ENCODE results near the gene FLAD1.

Gene FLAD1

DNA sequence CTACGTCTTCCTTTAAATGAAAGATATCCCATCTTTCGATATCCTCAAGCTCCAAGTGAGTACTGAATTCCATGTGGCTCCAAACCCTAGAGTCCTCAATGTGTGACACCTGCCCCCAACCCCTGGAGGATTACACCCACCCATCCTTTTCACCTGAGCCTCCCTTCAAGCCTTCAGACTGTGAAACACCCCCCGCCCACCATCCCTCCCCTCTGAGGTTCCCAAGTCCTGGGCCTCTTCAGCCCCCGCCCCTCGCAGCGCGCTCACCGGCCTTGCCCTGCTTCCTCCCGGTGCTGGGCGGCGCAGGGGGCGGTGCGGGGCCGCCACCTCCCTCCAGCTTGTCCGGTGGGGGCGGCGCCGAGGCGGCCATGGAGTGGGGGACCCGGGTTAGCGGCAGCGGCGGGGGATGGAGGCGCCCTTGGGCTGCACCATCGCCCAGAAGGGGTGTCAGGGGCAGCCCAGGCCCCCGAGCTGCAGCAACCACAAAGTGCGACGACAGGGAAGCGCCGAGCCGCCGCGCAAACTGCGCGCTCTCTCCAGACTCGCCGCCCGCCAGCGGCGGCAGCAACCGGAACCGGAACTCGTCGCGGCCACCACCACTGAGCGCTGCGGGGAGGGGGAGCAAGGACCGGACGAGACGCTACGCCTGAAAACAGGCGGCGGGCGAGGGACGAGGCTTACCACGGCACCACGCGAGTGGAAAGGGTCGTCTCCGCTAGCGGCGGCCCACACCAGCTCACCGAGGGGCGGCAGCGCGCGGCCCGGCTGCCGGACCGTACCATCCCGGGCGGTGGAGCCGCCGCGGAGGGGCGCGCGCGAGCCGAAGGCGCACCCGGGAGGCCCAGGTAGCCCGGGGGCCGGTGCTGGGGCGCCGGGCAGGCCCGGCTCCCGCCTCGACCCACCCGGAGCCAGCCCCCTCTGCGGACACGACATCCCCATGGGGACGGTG, 21.7 kb upstream of the FLAD1 start, which contains the start of gene PYGO2:
Gene PYGO2, minus strand, starts transcription at position 576 of the 949 bp plus-strand sequence. Its CDS starts 206 bp downstream, at position 370.
- Histone ChIP-seq H3K4me3 (ENCODE audit: low read depth, low read length) (peak within 1 kb of the TSS; percentile 82), H3K27ac (ENCODE audit: low read depth, low read length) (peak within 1 kb of the TSS; percentile 94), H3K9ac (ENCODE audit: low read length) (peak within 1 kb of the TSS; percentile 95), H3K9me3 (ENCODE audit: control insufficient read depth, insufficient read depth, low read depth, low read length) (no peaks in the 10 kb centered on the region), H3K27me3 (ENCODE audit: control insufficient read depth, insufficient read depth, low read length) (no peaks in the 10 kb centered on the region), H3K36me3 (ENCODE audit: control insufficient read depth, insufficient read depth, low read length) (peaks cover 49% of the 10 kb centered on the region), H3K4me1 (ENCODE audit: control insufficient read depth, insufficient read depth, low read length) (peaks cover 20% of the 10 kb centered on the region)

DNA sequence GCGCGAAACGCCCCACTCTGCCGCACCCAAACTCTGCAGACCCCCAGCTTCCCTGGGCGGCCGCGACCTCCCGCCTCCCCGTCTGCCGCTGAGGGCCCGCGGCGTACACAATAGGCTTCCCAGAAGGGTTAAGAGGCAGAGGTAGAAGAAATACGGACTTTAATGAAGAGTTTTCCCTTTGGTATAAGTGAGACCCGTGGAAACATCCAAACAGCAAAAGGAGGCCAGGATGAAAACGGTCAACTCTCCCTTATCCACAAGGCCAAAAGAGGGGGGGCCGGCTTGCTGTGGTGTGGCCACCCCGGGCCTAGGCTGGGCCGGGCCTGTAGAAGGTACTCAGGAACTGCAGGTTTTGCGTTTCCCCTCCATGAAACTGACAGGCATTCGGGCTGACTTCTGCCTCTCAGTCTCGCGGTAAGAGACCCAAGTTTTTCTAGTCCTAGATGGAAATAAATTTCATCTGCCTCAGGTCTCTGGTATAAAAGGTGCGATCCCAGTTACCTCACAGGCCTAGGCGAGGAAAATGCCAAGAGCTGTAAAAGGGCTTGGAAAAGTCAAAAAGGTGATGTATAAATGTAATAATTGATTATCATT, 20.9 kb upstream of the FLAD1 start:
- Histone ChIP-seq H3K4me3 (ENCODE audit: low read depth, low read length) (peak overlapping the region; percentile 82), H3K4me1 (ENCODE audit: control insufficient read depth, insufficient read depth, low read length) (peaks cover 13% of the 10 kb centered on the region), H3K27ac (ENCODE audit: low read depth, low read length) (peak overlapping the region; percentile 94), H3K36me3 (ENCODE audit: control insufficient read depth, insufficient read depth, low read length) (peaks cover 57% of the 10 kb centered on the region), H3K9me3 (ENCODE audit: control insufficient read depth, insufficient read depth, low read depth, low read length) (no peaks in the 10 kb centered on the region), H3K27me3 (ENCODE audit: control insufficient read depth, insufficient read depth, low read length) (no peaks in the 10 kb centered on the region), H3K9ac (ENCODE audit: low read length) (peak overlapping the region; percentile 95)

DNA sequence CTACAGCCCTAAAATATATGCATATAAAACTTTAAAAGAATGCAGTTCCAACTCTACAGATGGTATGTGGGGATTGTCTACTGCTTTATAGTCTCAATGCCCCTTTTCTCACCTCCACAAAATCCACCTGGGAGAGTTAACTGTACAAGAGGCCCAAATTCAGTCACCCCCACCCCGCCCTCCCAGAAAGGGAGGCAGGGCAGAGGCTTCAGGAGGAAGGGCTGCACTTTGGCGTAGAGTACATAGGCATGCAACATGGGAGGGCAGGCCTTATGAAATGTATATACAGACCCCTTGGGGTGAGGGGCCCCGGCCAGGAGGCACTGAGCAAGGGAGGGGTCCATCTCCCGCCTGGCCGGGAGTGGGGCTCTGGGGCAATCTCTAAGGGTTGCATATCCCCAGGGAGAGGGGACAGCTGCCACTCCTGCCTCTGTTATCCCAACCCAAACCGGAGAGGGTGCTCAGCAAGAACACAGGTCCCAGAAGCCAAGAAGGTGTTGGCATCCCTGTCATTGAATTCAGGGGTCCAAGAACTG, 20.3 kb upstream of the FLAD1 start:
- H3K27ac ChIP-seq (ENCODE audit: low read depth, low read length): no peak overlapping the region
- H3K36me3 ChIP-seq (ENCODE audit: control insufficient read depth, insufficient read depth, low read length): peaks cover 63% of the 10 kb centered on the region
- peak overlapping the region; percentile 82; the same call in 1 of the 2 replicates for H3K4me3 ChIP-seq (ENCODE audit: low read depth, low read length)
- peaks cover 7% of the 10 kb centered on the region for H3K4me1 ChIP-seq (ENCODE audit: control insufficient read depth, insufficient read depth, low read length)
- H3K9me3 ChIP-seq (ENCODE audit: control insufficient read depth, insufficient read depth, low read depth, low read length): no peaks in the 10 kb centered on the region
- no peaks in the 10 kb centered on the region for H3K27me3 ChIP-seq (ENCODE audit: control insufficient read depth, insufficient read depth, low read length)
- H3K9ac ChIP-seq (ENCODE audit: low read length): no peak overlapping the region

DNA sequence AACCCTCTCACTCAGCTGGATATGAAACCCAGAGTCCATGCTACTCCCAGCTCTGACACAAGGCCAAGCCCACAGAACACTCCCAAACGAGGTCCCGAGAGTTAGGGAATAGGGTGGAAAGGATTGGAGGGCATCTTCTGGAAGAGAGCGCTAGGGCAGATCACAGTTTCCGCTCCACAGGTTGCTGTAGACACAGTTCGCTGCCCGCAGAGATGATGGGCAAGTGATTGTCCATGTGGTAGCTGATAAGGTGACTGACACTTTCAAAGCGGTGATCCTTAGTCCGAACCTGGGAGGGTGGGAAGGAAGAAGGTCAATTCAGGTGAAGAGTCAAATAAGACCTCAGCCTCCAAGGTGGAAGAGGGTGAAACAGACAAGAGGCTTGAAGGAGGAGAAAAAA, 19.5 kb upstream of the FLAD1 start:
- Histone ChIP-seq H3K4me1 (ENCODE audit: control insufficient read depth, insufficient read depth, low read length) (peaks cover 9% of the 10 kb centered on the region), H3K27me3 (ENCODE audit: control insufficient read depth, insufficient read depth, low read length) (no peaks in the 10 kb centered on the region), H3K4me3 (ENCODE audit: low read depth, low read length) (no peak overlapping the region), H3K9ac (ENCODE audit: low read length) (no peak overlapping the region), H3K27ac (ENCODE audit: low read depth, low read length) (no peak overlapping the region), H3K9me3 (ENCODE audit: control insufficient read depth, insufficient read depth, low read depth, low read length) (no peaks in the 10 kb centered on the region), H3K36me3 (ENCODE audit: control insufficient read depth, insufficient read depth, low read length) (peaks cover 69% of the 10 kb centered on the region)

DNA sequence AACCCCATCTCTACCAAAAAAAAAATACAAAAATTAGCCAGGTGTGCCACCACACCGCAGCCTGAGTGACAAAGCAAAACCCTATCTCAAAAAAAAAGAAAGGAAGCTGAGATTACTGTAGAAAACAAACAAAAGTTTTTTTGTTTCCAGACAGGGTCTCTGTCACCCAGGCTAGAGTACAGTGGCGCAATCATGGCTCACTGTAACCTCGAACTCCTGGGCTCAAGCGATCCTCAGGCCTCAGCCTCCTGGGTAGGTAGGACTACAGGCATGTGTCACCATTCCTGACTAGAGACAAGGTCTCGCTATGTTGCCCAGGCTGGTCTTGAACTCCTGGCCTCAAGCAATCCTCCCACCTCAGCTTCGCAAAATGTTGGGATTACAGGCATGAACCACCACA, 18.8 kb upstream of the FLAD1 start:
- no peaks in the 10 kb centered on the region for H3K9me3 ChIP-seq (ENCODE audit: control insufficient read depth, insufficient read depth, low read depth, low read length)
- peaks cover 63% of the 10 kb centered on the region for H3K36me3 ChIP-seq (ENCODE audit: control insufficient read depth, insufficient read depth, low read length)
- H3K4me3 ChIP-seq (ENCODE audit: low read depth, low read length): no peak overlapping the region
- H3K27me3 ChIP-seq (ENCODE audit: control insufficient read depth, insufficient read depth, low read length): no peaks in the 10 kb centered on the region
- H3K27ac ChIP-seq (ENCODE audit: low read depth, low read length): no peak overlapping the region
- H3K9ac ChIP-seq (ENCODE audit: low read length): no peak overlapping the region
- H3K4me1 ChIP-seq (ENCODE audit: control insufficient read depth, insufficient read depth, low read length): peaks cover 14% of the 10 kb centered on the region

DNA sequence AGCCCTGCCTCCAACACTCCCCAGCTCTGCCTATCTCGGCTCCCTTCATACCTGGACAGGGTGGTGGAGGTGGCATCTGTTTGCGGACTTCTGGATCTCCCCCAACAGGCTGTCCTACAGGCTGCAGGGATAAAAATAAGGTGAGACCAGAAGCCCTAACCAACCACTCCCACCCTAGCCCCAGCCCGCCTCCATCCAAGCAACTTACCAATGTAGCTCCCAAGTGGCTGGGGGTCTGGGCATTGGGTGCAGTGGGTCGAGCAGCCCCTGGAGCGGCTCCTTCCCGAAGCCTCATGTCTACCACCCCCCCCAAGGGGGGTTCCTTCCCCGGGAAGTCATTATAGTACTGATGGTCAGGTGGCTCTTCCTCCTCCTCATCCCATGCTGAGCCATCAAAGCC, 17.0 kb upstream of the FLAD1 start:
- H3K9ac ChIP-seq (ENCODE audit: low read length): no peak overlapping the region
- peaks cover 9% of the 10 kb centered on the region for H3K4me1 ChIP-seq (ENCODE audit: control insufficient read depth, insufficient read depth, low read length)
- no peak overlapping the region for H3K4me3 ChIP-seq (ENCODE audit: low read depth, low read length)
- no peak overlapping the region for H3K27ac ChIP-seq (ENCODE audit: low read depth, low read length)
- peaks cover 59% of the 10 kb centered on the region for H3K36me3 ChIP-seq (ENCODE audit: control insufficient read depth, insufficient read depth, low read length)
- no peaks in the 10 kb centered on the region for H3K9me3 ChIP-seq (ENCODE audit: control insufficient read depth, insufficient read depth, low read depth, low read length)
- H3K27me3 ChIP-seq (ENCODE audit: control insufficient read depth, insufficient read depth, low read length): no peaks in the 10 kb centered on the region

DNA sequence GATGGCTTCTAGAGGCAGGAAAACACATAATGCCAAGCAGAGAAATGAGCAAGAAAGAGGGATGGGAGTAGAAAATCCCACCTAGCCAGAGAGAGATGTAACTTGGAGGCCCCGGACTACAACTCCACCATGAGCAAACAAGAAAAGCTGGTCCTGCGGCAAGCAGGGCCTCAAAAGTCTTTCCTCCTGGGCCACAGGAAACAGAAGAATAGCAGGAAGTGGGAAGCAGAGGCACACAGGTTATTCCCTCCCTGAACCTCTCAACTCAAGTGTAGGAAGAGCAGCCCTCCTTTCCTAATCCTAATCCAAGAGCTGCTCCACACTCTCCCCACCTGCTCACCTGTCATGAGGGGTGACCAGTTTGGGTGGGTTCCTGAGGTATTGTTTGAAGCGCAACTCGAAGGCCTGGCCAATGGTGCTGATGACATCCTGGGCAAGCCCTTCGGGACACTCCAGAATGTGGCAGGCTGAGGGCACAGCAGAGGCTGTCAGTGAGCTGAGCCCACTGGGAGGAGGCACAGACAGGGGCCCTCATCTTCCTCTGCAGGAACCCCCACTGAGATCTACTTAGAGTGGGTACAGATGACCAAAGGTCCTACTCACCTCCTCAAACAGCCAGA, 15.7 kb upstream of the FLAD1 start:
- Histone ChIP-seq H3K36me3 (ENCODE audit: control insufficient read depth, insufficient read depth, low read length) (peaks cover 59% of the 10 kb centered on the region), H3K27ac (ENCODE audit: low read depth, low read length) (no peak overlapping the region), H3K4me3 (ENCODE audit: low read depth, low read length) (no peak overlapping the region), H3K4me1 (ENCODE audit: control insufficient read depth, insufficient read depth, low read length) (peaks cover 20% of the 10 kb centered on the region), H3K9me3 (ENCODE audit: control insufficient read depth, insufficient read depth, low read depth, low read length) (no peaks in the 10 kb centered on the region), H3K9ac (ENCODE audit: low read length) (no peak overlapping the region), H3K27me3 (ENCODE audit: control insufficient read depth, insufficient read depth, low read length) (no peaks in the 10 kb centered on the region)

DNA sequence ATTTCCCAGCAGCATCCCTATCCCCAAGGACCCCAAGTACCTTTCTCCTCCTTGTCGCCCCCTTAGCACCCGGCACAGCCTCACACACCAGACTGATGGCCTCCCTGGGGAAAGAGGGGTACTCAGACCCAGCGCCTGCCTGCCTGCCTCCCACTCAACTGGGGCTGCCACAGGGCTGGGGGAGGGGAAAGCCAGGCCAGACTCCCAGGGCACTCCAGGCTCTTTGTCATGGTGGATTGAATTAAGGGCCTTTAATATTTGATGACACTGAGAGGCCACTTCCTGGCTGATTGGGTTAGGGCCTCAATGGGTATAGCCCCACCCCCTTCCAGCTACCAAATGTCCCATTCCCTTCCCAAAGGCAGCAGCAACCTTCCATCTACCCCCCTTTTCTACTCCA, 14.4 kb upstream of the FLAD1 start:
- Histone ChIP-seq H3K9ac (ENCODE audit: low read length) (peak overlapping the region; percentile 90), H3K9me3 (ENCODE audit: control insufficient read depth, insufficient read depth, low read depth, low read length) (no peaks in the 10 kb centered on the region), H3K27me3 (ENCODE audit: control insufficient read depth, insufficient read depth, low read length) (no peaks in the 10 kb centered on the region), H3K4me3 (ENCODE audit: low read depth, low read length) (peak overlapping the region; percentile 65), H3K36me3 (ENCODE audit: control insufficient read depth, insufficient read depth, low read length) (peaks cover 50% of the 10 kb centered on the region), H3K4me1 (ENCODE audit: control insufficient read depth, insufficient read depth, low read length) (peaks cover 23% of the 10 kb centered on the region), H3K27ac (ENCODE audit: low read depth, low read length) (peak overlapping the region; percentile 18; the same call in 1 of the 2 replicates)

DNA sequence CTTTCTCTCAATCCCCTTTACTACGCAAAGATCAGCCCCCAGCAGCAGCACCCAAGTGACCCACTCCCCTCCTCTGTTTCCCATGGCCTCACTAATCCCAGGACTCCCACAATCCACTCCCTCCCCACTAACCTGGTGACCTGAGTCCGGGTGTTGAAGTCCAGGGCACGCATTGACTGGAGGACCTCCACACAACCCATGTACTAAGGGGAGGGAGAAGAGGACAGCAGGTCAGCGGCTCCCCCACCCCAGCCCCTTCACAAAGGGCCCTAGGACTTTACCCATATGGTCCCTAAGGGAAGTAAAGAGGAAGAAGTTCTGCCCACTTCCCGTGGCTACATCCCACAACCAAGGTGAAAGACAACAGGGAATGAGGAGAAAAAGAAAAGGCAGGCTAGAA, 13.9 kb upstream of the FLAD1 start:
- peaks cover 45% of the 10 kb centered on the region for H3K36me3 ChIP-seq (ENCODE audit: control insufficient read depth, insufficient read depth, low read length)
- H3K4me3 ChIP-seq (ENCODE audit: low read depth, low read length): peak overlapping the region; percentile 65
- H3K4me1 ChIP-seq (ENCODE audit: control insufficient read depth, insufficient read depth, low read length): peaks cover 23% of the 10 kb centered on the region
- H3K27me3 ChIP-seq (ENCODE audit: control insufficient read depth, insufficient read depth, low read length): no peaks in the 10 kb centered on the region
- H3K9ac ChIP-seq (ENCODE audit: low read length): peak overlapping the region; percentile 90
- H3K9me3 ChIP-seq (ENCODE audit: control insufficient read depth, insufficient read depth, low read depth, low read length): no peaks in the 10 kb centered on the region
- no peak overlapping the region for H3K27ac ChIP-seq (ENCODE audit: low read depth, low read length)

DNA sequence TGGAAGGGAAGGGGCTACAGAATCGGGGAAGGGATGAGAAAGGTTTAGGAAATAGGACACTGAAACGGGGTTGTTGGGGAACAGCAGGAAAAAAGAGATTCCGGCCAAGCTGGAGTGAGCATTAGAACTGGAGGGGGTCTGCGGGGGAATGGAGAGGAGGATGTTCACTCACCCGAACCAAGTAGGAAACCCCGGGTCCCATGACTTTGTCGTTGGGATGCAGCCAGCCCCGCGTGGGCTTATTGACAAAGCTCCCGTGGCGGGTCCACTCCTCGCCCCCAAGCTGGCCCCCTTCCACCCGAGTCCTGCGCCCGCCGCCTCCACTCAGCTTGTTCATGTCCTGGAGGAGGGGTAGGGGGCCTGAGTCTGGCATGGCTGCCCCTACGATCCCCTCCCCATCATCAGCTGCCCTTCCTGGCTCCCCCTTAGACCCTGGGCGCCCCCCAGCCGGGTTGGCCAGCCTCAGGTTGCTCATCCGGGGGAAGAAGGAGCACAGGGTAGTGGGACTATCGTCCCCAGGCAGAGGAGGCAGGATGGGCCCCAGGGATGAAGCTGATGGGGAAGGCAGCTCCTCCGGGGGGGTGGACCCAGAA, 13.2 kb upstream of the FLAD1 start:
- Histone ChIP-seq H3K27me3 (ENCODE audit: control insufficient read depth, insufficient read depth, low read length) (no peaks in the 10 kb centered on the region), H3K9ac (ENCODE audit: low read length) (peak overlapping the region; percentile 90), H3K9me3 (ENCODE audit: control insufficient read depth, insufficient read depth, low read depth, low read length) (no peaks in the 10 kb centered on the region), H3K36me3 (ENCODE audit: control insufficient read depth, insufficient read depth, low read length) (peaks cover 37% of the 10 kb centered on the region), H3K4me3 (ENCODE audit: low read depth, low read length) (peak overlapping the region; percentile 65), H3K4me1 (ENCODE audit: control insufficient read depth, insufficient read depth, low read length) (peaks cover 23% of the 10 kb centered on the region), H3K27ac (ENCODE audit: low read depth, low read length) (peak overlapping the region; percentile 95)
